Right forelimb (tissue), 1 donor: Measurements from ENCODE around the gene ERI2.
"Not testable (repeated sequence)": the region's sequence is repeated elsewhere in the genome, so short reads cannot be mapped to it uniquely, and the experiment has no call there.

Source experiments
- DNase-seq: peaks from one replicate; pipeline ENCODE4 v3.0.0-alpha.2; 2018

The ERI2 gene

DNA sequence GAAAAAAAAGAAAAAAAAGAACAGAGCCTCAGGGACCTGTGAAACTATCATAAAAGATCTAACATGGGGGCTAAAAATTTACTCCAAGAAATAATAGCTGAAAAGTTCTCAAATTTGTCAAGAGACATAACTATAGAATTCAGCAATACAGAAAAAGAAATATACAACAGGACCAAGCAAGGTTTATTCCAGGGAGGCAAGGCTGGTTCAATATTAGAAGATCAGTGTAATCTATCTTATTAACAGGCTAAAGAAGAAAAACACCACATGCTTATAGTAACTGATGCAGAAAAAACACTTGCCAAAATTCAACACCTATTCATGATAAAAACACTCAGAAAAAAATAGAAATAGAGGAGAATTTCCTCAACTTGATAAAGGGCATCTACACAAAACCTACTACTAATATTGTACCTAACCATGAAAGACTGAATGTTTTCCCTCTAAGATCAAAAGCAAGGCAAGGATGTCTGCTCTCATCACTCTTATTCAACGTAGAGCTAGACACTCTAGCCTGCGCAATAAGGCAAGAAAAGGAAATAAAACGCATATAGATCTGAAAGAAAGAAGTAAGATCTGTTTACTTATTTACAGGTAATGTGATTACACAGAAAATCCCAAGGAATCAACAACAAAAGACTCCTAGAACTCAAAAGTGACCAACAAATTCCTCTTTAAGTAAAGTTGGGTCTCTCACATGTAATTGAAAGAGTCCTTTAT, 43.7 kb downstream of the ERI2 start:
- no peak for DNase-seq

DNA sequence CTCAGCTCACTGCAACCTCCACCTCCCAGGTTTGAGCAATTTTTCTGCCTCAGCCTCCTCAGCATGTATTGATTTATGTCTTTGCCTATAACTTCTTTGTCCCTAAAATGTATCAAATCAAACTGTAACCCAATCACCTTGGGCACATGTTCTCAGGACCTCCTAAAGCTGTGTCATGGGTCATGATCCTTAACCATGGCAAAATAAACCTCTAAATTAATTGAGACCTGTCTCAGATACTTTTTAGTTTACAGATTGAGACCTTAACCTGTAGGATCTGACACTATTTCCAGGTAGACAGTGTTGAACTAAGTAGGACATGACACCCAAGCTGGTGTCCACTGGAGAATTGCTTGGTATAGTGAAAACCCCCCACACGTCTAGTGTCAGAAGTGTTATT, 45.1 kb downstream of the ERI2 start:
- DNase-seq, result no peak

GRCh38 chr16:20760346-20760745, 45.9 kb downstream of the ERI2 start:
- DNase-seq, result no peak

GRCh38 chr16:20755799-20756198, 50.5 kb downstream of the ERI2 start:
- DNase-seq, result not testable (repeated sequence)

DNA sequence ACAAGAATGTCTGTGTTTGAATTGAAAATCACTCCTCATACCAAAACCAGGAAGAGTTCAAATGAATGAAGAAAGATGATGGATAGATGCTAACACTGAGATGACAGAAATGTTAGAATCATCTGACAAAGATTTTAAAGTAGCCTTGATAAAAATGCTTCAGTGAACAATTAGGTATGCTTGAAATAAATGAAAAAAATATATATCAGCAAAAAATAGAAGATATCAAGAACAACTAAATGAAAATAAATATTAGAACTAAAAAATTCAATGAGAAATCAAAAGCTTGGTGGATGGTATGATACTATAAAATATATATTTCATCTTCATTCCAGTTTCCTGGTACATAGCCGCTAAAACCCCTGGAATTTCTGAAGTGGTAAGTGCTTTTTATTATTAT, 51.0 kb downstream of the ERI2 start:
- DNase-seq, result no peak

DNA sequence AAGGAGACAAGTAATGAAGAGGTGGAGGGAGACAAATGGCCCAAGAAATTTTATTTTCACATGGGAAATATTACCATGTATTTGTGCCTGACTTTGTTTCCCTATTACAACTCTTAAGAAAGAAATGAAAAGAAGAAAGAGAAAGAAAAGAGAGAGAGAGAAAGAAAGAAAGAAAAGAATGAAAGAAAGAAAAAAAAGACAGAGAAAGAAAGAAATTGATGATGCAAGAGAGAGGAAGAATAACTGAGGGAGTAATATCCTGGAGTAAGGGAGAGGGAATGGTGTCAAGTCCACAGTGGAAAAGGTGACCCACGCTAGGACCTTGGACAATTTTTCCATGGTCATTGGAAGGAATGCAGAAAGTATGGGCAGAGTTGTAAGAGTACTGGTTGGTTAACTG, 52.5 kb downstream of the ERI2 start:
- no peak for DNase-seq

DNA sequence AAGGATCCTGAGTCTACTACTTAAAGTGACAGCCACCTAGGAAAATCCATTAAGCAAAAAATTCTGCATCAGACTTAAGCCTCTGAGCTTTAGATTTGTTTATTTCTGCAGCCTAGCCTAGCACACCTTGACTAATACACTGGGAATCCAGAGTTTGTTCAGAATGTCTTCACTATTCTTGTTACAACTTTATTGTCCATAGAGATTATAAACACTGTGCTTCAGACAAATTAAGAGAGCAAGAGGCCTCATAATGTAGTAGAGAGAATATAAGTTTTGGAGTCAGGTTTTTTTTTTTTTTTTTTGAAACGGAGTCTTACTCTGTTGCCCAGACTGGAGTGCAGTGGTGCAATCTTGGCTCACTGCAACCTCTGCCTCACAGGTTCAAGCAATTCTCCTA, 55.7 kb downstream of the ERI2 start:
- DNase-seq, result no peak

- DNase-seq, result no peak
Measured at GRCh38 chr16:20749474-20749873, 56.8 kb downstream of the ERI2 start.

DNA sequence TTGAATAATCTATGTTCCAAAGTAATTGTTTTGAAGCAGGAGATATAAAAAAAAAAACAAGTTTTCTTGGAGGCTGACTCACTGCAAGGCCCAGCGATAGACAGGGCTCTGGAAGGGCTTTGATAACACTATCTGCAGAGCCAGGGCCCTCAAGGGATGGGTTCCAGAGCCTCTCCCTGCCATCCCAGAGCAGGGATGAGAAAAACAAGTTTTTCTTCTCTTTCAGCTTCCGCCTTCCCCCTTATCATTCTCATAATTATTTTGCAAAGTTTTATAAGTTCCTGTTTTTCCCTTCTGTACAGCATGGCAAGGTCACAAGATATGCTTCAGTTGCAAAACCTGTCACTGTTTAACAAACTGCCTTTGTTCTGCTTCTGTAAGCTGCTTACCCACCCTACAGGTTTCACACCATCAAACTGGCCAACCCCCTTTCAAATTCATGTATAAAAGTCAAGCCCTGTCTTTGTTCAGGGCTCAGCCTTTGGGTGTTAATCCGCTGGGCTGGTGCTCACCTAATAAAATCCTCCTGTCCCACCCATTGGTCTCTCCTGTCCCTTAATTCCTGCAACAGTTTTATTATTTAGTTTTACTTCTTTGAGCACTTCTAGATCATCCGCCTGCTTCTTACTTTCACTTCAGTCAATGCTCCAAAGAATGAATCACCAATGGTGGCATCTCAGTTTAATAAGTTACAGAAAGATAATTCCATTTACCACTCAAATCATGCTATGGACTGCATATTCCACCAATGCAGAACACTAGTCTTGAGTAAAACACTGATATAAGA, 59.0 kb downstream of the ERI2 start:
- no peak for DNase-seq

- no peak for DNase-seq
Measured at GRCh38 chr16:20746461-20746860, 59.8 kb downstream of the ERI2 start.
